Measurements from ENCODE around the gene SNX2.
"Not testable (repeated sequence)": the region's sequence is repeated elsewhere in the genome, so short reads cannot be mapped to it uniquely, and the experiment has no call there.

Gene SNX2, protein sequence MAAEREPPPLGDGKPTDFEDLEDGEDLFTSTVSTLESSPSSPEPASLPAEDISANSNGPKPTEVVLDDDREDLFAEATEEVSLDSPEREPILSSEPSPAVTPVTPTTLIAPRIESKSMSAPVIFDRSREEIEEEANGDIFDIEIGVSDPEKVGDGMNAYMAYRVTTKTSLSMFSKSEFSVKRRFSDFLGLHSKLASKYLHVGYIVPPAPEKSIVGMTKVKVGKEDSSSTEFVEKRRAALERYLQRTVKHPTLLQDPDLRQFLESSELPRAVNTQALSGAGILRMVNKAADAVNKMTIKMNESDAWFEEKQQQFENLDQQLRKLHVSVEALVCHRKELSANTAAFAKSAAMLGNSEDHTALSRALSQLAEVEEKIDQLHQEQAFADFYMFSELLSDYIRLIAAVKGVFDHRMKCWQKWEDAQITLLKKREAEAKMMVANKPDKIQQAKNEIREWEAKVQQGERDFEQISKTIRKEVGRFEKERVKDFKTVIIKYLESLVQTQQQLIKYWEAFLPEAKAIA

DNA sequence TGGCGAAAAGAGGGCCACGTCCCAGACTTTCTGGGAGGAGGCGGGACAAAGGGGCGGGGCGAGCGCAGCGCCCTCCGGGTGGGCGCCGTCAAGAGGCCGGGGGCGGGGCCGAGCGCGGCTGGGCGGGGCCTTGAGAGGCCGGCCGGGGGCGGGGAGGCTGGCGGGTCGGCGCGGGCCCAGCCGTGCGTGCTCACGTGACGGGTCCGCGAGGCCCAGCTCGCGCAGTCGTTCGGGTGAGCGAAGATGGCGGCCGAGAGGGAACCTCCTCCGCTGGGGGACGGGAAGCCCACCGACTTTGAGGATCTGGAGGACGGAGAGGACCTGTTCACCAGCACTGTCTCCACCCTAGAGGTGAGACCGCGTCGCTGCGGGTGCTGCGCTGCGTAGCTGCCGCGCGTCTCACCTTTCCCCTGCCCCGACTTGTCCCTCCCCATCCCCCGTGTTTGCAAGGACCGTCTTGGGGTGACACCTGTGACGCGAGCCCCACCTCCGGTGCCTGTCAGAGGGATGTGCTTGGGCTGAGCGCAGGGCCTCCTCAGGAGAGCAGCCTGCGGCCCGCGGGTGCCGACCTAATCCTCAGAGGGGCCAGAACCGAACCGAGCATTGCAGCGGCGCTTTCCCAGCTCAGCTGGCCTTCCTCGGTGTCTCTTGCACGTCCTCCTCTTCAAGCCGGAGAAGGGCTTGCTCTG is at the start of gene SNX2:
SNX2 (plus strand) TSS at position 220 of the 689 bp plus-strand sequence; CDS start at position 244, 24 bp downstream.
- DNase-seq, result peak; percentile 84 to 87

DNA sequence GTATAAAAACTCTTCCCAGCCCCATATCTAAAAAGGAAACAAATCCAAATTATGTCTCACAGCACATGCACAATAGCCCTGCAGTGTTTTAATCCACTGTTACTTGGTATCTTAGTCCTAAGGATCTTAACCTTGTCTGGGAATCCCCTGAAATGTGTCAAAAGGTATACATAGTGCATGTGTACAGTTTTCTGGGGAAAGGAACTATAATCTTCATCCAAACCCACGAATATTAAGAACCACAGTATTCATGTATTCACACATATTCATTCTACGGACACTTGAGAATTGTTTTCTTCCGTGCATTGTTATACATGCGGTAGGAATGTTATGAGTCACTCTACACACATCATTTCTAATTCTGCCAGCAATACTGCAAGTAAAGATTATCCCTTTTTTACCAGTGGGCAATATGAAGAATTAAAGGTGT is 47.8 kb upstream of the SNX2 start:
- DNase-seq, result no peak

DNA sequence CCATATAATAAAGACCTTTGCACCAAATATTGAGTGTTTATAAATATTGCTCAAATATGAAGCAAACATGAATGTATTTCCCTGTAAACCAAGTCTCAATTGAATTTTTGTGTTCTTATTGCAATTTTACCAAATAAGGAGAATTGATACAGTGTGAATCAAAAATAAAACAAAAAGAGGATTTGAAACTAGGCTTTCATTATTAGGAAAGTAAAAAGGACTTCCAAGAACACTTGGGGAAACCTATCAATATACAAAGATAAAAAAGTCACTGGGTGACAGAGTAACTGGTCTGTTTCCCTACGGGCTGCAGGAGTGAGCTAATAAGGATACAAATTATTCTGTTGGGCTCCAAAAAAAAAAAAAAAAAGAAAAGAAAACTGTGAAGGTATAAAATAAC is 44.8 kb upstream of the SNX2 start:
- no peak for DNase-seq

DNA sequence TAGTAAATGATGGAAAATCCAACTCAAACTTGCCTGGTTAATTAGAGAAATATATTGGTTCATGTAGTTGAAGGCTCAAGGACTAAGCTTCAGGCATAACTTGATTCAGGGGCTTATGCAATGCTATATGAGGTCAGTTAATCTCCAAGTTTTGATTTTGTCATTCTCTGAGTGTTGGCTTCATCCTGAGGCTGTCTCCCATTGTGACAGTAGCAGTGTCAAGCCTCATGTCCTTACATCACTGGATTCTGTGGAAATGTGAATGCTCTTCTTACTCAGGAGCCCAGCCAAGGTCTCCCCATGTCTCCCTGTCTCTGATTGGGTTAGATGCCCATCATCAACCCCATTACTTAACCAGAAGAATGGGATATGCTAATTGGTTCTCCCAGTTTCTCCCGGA is 44.4 kb upstream of the SNX2 start:
- DNase-seq, result no peak

DNA sequence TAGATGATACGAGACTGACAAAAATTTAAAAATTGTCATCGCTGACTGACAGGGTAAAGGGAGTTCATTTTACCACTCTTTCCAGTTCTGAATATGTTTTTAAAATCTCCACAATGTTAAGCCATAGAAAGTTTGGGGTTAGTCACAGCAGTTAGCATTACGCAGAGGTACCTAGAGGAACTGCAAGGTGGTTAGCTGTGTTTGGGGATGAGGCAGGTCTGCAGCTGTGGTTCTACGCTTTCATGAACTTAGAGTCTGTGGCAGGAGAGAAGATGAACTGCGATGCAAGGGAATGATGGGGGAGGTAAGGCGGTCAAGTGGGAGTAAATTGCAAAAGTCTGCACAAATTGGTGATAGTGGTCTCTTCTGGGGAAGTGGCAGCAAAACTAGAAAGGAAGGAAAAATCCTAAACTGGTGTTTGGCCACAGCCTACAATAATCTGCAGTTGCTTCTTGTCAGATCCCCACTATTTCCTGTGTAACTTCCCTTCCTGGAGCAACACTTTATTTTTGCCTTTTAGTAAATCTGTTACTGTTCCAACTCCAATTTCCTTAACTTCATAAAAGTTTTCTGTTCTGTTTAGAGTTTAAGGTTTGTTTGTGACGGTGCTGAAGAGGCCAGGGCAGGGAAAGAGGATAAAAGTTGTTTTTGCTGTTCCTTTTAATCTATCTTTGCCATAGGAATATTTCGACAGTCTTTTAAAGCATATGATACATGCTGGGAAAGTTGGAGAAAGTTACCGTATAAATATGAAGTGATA is 38.6 kb upstream of the SNX2 start:
- no peak for DNase-seq

DNA sequence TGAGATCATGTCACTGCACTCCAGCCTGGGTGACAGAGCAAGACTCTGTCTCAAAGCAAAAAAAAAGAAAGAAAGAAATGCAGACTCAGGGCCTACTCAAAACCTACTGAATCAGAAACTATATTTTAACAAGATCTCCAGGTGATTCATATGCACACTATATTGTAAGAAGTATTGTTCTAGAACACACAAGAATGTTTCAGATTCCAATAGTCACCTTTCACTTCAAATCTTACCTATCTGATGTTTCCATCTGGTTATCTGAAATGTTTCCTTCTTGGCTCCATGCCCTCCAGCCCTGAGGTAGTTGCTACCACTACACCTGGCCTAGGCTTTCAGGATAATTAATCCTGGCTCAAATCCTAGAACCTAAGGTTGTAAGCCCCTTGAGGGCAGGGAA is 36.8 kb upstream of the SNX2 start:
- no peak for DNase-seq

DNA sequence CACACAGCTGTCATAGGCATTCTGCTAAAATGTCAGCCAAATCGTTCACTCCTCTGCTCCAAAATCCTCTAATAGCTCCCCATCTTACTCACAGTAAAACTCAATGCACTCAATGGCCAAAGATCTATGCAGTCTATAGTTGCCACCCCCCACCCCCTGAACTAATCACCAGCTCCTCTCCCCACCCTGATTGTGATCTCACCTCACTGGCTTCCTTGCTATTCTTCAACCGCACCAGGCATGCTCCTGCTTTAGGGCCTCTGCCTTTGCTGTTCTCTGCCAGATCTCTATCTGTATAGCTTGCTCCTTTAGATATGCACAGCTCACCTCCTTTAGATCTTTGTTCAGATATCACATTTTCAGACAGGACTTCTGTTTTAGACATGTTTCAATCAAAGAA is 33.2 kb upstream of the SNX2 start:
- no peak for DNase-seq

DNA sequence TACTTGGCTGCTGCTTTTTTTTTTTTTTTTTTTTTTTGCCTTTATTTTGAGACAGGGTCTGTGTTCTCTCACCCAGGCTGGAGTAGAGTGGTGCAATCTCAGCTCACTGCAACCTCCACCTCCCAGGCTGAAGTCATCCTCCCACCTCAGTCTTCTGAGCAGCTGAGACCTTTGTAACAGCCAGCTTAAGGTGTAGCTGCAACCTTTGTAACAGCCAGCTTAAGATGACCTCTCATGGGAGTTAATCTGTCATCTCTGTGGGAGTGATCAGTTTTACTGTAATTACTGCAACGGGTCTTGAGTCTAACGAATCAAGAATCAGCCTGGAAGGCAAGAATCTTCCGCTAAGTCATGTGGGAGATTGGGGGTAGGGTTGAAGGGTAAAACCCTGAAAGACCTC is 31.6 kb upstream of the SNX2 start:
- DNase-seq, result no peak

DNA sequence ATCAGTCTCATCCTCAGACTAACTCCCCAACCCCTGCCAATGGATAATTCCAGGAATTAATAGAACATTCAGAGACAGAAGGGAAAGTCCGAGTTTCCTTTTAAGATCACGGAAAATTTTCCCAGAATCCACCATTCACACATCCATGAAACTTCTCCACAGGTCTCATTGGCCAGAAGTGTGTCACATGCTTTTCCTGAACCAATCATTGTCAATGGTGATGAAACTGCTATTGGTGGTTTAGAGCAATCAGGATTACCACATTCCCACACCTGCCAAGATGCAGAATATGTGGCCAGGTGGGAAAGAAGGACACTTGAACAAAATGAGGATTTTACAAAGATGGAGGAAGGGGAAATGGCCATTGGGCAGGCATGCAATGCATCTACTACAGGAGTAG is 29.3 kb upstream of the SNX2 start:
- no peak for DNase-seq

DNA sequence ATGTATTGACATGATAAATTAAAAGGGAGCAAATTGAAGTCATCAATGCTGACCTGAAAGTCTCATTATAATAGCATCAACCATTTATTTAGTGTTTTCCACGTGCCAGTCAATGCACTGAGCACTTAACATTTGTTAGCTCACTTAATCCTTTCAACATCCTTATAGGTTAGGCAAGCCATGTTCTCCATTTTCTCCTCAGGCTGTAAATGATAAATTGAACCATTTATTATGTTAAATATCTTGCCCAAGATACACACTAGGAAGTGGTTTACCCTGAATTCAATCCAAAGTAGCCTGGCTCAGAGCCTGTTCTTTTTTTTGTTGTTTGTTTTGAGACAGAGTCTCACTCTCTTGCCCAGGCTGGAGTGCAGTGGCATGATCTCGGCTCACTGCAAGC is 25.0 kb upstream of the SNX2 start:
- no peak for DNase-seq

DNA sequence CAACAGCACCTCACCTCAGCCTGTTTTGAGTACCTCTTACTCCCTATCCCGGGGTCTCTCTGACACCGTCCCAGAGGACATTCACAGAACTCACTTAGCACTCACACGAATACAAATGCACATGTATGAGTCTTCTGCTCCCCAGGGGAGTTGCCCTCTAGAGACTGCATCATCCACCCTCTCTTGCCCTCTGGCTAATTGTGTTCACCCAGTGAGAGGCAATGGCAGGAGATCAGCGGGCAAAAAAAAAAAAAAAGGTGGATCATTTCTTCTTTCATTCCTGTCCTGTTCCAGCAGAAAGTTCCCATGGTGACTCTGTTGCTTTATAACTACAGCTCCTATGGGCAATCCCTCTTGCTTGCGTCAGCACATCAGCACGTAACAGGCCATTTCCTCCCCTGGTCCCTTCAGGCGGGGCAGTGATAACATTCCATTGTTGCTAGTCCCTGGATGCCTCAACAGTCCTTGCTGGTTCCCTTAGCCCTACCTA is 23.5 kb upstream of the SNX2 start:
- DNase-seq, result no peak

DNA sequence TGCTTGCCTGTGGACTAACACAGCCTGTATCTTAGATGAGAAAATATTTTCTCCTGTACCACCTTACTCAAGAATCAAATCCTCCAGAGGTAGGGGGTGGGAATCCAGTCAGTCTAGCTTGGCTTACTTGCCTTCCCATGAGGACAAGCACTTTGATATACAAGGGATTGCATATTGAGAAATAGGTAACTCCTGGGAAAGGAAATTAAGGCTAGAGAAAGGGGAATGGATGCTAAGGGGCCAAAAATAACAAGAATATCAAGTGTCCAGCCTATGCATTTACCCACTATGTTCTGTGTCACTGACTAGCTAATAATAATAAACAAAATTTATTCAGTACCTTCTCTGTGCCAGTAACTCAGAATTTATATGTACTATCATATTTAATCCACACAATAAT is 21.4 kb upstream of the SNX2 start:
- no peak for DNase-seq

DNA sequence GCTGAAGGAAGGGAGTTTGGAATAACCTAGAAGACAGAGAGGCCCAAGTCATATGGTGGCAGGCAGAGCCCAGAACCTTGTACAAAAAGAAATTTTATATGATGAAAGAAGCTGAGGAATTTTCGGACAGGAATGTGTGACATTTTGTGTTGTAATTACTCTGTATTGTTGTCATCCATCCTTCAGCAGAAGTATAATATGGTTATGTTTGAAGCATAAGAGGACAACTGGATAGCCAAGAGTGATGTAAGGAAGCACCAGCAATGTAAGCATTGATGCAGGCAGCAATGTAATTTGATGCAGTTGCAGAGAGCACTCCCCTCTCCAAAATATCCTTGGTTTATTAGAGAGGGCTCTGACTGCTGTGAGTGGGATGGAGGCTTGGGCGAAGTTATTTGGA is 19.1 kb upstream of the SNX2 start:
- no peak for DNase-seq

DNA sequence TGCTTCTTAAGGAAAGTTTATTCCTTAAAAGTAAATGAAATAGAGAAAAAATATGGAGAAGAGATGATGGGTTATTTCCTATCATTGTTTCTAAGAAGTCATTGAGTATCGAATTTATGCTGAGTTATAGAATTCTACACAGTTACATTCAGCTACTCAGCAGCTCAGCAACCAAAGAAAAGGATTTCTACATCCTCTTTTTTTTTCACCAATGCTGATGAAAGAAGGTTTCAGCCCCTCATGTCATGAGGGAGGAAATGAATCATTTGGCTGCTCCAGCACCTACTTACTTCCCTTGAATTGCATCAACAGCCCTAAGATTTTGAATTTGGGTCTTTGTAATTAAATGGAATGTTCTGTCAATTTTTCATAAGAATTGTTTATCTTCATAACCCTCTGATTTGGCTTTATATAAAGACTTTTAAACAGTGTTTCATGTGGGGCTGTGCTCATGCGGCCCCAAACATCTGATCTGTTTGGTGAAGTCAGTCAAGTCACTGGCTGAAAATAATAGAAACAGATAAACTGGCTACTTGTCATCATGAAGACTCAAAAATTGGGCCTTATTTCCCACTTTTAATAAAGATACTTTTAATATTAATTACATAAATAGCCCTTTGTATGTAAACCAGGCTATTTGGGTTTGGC is 18.5 kb upstream of the SNX2 start:
- DNase-seq, result no peak

DNA sequence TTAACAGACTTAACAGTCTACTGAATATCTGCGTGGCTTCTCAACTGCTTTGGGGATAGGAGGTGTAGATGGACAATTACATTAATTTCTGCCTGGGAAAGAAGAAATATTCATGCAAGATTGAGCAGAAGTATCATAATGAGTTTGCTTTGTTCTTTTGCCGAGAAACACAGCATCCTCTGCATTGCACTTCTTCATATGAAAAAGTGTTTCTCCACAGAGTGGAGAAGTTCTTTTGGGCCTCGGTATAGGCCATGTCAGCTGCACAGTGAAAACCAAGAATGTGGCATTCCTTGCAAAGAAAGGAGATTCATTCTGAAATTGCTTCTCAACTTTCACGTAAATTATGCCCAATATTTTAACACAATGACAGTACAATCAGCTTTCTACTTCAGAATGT is 17.6 kb upstream of the SNX2 start:
- no peak for DNase-seq

DNA sequence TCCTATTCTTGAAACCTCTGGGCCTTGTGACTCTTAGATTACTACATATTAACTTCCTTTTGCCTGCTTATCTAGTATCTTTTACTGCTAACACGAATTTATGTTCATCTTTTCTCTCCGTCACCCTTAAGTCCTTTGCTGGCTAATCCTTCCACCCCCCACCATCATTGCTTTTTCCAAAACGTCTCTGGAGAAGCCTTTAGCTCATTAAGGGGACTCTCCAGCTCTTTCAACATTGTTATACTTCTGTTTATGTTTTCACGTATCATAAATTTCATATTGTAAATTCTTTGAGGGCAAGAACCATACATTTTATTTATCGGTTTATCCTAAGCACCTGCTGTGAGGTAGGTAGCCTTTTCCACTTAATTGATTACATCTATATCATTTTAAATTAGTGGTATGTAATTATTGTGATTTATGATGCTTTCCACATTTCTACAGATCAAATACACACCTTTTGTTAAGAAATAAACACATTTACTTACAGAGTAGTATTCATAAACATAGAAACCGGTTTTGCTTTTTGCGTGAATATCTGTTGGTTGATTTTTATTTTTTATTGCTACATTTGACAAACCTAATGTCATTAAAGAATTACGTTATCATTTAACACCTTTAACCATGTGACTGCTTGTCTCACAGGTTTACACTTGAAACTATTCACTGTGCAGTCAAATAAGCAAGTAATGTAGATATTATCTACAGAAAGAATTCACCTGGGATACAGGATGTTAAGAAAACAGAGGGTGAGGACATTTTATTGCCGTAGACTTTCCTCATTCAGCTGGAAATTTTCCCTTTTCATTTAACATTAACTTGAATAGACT is 15.4 kb upstream of the SNX2 start:
- DNase-seq, result no peak

DNA sequence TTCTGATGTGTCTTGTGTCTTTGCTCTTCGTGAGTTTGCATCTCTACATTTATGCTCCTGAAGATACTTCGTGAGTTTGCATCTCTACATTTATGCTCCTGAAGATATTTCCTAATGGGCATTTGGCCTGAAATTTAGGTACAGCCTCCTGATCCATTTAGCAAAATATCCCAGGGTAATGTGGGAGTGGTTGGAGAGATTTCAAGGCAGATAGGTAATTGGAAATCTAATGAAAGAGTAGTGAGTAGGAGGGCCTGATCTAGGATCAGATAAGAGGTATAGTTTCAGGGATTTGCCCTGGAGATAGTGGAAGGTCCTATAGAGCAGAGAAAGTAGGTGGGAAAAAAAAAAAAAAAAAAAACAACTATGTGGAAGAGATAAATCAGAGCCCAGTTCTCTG is 14.6 kb upstream of the SNX2 start:
- DNase-seq, result no peak

DNA sequence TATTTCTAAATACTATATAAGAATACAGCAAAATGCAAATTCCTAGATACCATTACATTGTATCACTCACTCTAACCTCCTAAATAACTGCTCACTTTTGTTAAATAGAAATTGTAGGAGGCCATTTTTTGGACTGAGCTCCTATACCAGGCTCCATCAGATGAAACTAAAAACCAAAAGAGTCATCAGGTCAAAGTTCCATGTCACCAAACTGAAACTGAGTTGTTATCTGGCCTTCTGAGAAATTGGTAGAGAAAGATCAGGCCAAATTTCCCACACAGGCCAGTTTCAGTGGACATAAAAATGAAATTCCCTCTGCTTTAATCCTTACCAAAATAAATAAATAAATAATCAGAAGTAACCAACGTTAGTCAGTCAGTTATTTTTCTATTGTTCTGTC is 13.8 kb upstream of the SNX2 start:
- DNase-seq, result no peak

DNA sequence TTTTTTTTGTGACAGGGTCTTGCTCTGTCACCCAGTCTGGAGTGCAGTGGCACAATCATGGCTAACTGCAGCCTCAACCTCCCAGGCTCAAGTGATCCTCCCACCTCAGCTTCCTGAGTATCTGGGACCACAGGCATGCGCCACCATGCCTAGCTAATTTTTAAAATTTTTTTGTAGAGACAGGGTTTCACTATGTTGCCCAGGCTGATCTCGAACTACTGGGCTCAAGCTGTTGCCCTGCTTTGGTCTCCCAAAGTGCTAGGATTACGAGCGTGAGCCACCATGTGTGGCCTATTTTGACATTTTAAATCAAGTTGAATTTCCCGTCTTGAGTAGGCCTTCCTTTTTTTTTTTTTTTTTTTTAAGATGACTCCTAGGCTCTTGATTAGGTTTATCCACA is 13.0 kb upstream of the SNX2 start:
- not testable (repeated sequence) for DNase-seq

DNA sequence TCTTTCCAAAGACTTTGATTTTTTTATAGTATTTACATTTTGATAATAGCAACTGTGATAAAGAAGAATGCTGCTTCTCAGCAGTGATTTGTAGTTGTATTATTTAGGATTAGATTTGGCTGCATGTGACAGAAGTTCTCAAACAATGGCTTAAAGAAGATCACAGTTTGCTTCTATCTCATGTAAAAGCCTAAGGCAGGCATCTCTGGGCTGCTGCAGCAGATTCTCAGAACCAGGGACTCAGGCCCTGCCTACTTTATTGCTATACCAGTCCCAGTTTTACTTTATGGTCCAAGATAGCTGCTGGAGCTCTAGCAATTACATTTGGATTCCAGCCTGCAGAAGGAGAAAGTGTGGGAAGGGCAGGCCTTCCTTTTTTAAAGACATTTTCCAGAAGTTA is 8.8 kb upstream of the SNX2 start:
- DNase-seq, result no peak

DNA sequence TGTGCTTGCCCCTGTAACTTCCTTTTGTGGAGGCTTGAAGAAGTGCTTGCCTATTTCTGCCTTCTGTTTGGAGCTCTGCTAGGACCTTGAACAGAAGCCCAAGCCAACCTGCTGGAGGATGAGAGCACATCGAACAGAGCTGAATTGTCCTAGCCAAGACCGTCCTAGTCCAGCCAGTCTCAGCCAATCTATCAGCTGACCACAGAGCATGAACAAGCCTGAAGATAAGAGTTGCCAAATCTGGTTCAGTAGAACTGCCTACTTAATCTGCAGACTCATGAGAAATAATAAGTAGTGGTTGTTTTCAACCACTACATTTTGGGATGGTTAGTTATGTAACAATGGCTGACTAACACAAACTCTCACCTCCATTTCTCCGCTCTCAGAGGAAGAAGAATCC is 4.4 kb upstream of the SNX2 start:
- DNase-seq, result no peak

DNA sequence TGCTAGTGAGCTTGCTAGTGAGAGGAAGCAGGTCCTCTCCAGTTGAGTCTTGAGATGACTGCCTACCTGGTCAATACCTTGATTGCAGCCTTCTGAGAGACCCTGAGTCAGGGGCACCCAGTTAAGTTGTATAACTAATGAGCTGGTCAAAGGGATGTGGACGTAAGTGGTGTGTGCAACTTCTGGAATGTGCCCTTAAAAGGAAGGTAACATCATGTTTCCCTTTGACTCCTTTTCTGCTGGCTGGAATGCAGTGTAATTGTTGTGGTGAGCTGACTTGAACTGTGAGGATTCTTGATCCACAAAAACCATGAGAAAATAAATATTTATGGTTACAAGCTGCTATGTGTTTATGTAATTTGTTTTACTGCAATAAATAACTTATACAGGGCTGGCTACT is 2.4 kb upstream of the SNX2 start:
- DNase-seq, result no peak
